H1 (cell line): ENCODE measurements around the gene DNAAF5. TPM values are rescaled to one million over a fixed set of nuclear protein-coding genes. Genes with fewer than 3 reads are reported as not detected.

ENCODE experiments used
- NRF1 ChIP-seq: IDR thresholded peaks from 2 replicates; pipeline ENCODE4 v1.6.1; 2011; ENCODE audit warnings: mild to moderate bottlenecking, low read depth, low read length, improper control_type of control experiment
- SIN3A ChIP-seq, 2 experiments: IDR thresholded peaks in 1 of 2; conservative IDR thresholded peaks in 1 of 2; 2 replicates each; pipeline ENCODE4 v1.6.1; 2011 to 2012; ENCODE audit warnings: low read length in 2 of 2, improper control_type of control experiment in 1 of 2, low read depth in 1 of 2, mild to moderate bottlenecking in 1 of 2
- polyA plus RNA-seq, 7 experiments: library from polyadenylated mRNA; depleted of rRNA in 3 of 7; stranded (reverse) in 5 of 7; unstranded in 2 of 7; fragments of >200 nt in 5 of 7; fragments of 200-250 nt in 2 of 7; gene quantifications; 1 replicate in 5 of 7; 2 replicates in 1 of 7; 4 replicates in 1 of 7; pipeline versions ENCODE4 v1.2.1 to v1.2.3, GENCODE V29; 2011 to 2013; ENCODE audit warnings: missing spikeins in 2 of 7, mixed read lengths in 2 of 7
- total RNA-seq: library from RNA; stranded (reverse); fragmentation: NEBNext Ultra II Directional; extraction: Animal tissue kit (Norgen Biotek cat#: 25700); gene quantifications from 2 replicates; pipeline ENCODE4 v1.2.1, GENCODE V29; 2021

DNAAF5 gene
- total and polyA plus RNA-seq, 2 of the 8 experiments (the other 6 are each of a cell fraction or from before 2014, with no cell fraction given) = 55.1 to 95.9 TPM

DNA sequence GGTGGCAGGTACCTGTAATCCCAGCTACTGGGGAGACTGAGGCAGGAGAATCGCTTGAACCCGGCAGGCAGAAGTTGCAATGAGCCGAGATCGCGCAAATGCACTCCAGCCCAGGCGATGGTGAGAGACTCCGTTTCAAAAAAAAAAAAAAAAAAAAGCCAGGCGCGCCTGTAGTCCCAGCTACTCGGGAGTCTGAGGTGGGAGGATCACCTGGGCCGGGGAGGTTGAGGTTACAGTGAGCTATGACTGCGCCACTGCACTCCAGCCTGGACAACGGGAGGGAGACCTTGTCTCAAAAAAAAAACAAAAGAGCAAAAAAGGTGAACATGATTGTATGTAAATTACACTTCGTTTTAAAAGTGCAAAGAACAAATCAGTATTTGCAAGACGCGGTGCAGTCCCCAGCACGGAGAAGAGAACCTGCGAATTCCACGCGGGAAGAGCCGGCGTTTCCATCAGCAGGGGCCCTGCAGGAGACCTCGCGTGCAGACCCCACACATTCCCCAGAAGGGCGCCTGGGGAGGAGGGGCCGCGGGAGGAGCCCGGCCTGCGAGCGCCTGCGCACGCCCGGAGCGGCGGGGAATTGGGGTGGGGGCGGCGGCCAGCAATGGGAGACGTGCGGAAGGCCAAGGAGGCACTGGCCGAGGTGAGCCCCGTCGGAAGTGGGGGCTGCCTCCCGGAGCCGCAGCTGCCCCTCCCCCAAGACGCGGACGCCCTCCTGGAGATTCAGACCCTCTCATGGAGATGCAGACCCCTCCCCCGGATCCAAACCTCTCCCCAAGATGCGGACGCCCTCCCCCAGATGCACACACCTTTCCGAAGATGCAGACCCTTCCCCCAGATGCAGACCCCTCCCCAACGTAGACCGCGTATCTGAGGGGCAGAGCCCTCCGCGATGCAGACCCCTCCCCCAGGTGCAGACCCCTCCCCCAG is 89.1 kb downstream of the DNAAF5 start (continued):
- peak; percentile 53 for TF ChIP-seq NRF1
- TF ChIP-seq SIN3A (conservative IDR thresholded peaks at IDR 0.05 in 1 of 2, IDR thresholded peaks at IDR 0.05 in 1 of 2; ENCODE audit: low read depth in 1 of 2, low read length in 2 of 2) = peak in 1 of 2 experiments; percentile 59; a peak in 2 of 4 replicates
